ENCODE measurements around the gene EDA.

Gene EDA

DNA sequence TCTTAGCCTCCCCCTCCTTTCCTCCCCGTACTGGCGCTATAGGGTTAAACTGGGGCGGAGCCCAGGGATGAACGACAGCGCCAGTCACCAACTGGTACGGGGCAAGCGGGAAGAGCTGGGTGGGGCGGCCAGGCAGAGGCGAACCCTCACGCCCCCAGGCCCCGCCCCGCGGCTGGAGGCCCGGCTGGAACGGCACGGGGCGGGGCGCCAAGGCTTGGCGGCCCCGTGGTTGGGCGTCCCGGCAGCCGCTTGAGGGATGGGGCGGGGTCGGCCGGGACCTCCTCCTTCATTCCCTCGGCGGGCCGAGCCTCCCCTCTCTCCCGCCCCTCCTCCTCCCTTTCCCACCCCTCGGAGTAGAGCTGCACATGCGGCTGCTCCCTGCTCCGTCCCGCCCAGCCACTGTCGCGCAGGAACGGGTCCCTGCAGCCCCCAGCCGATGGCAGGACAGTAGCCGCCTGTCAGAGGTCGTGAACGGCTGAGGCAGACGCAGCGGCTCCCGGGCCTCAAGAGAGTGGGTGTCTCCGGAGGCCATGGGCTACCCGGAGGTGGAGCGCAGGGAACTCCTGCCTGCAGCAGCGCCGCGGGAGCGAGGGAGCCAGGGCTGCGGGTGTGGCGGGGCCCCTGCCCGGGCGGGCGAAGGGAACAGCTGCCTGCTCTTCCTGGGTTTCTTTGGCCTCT lies at the start of gene EDA:
Gene EDA, plus strand, starts transcription at position 335 of the 678 bp plus-strand sequence.
- TF ChIP-seq, protein P1, sequence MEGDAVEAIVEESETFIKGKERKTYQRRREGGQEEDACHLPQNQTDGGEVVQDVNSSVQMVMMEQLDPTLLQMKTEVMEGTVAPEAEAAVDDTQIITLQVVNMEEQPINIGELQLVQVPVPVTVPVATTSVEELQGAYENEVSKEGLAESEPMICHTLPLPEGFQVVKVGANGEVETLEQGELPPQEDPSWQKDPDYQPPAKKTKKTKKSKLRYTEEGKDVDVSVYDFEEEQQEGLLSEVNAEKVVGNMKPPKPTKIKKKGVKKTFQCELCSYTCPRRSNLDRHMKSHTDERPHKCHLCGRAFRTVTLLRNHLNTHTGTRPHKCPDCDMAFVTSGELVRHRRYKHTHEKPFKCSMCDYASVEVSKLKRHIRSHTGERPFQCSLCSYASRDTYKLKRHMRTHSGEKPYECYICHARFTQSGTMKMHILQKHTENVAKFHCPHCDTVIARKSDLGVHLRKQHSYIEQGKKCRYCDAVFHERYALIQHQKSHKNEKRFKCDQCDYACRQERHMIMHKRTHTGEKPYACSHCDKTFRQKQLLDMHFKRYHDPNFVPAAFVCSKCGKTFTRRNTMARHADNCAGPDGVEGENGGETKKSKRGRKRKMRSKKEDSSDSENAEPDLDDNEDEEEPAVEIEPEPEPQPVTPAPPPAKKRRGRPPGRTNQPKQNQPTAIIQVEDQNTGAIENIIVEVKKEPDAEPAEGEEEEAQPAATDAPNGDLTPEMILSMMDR (IDR thresholded peaks at IDR 0.05; ENCODE audit: extremely low read depth, insufficient read depth, missing control alignments): no peak
- DNase-seq (ENCODE audit: low spot score): peak; percentile 28
- in situ Hi-C loops (cut with MboI; ENCODE audit: low pct_unique_long_range_greater_than_20kb, low sequenced_read_pairs, unreplicated experiment): no loop called here

DNA sequence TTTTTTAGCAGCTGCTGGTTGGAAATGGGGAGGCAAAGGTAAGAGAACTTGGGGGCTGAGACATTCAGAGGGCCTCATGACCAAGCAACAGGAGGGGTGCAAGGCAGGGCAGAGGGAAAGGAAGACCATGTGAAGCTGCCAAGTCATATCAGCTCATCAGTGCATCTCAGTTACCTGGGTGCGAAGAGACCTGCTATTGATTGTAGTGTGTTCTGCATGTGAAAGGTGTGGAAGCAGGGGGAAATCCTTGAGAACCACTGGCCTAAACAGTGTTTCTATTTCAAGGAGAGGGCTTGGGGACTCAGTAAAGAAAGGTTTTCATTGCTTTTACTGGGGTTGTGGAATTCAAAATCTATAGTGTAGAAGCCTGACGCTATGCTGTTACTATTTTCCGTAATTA lies 47.1 kb upstream of the EDA start:
- TF ChIP-seq, protein P1 (IDR thresholded peaks at IDR 0.05; ENCODE audit: extremely low read depth, insufficient read depth, missing control alignments): no peak
- no peak for DNase-seq (ENCODE audit: low spot score)

DNA sequence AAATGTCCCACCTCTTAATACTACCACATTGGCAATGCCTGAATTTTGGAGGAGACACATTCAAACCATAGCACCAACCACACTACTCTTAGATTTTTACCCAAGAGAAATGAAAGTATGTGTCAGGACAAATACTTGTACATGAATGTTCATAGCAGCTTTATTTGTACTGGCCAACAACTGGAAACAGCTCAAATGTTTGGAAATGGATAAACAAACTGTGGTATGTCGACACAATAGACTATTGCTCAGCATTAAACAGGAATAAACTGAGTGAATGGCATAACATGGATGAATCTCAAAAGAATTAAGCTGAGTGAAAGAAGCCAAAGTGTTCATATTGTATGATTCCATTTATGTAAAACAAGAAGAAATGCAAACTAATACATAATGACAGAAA lies 18.5 kb upstream of the EDA start:
- TF ChIP-seq, protein P1 (IDR thresholded peaks at IDR 0.05; ENCODE audit: extremely low read depth, insufficient read depth, missing control alignments): no peak
- no peak for DNase-seq (ENCODE audit: low spot score)
- in situ Hi-C loops (cut with MboI; ENCODE audit: low pct_unique_long_range_greater_than_20kb, low sequenced_read_pairs, unreplicated experiment): no loop called here

More for the DNA sequence above, 47.1 kb upstream of the EDA start:
- in situ Hi-C loops (cut with MboI; ENCODE audit: low pct_unique_long_range_greater_than_20kb, low sequenced_read_pairs, unreplicated experiment): no loop called here

DNA sequence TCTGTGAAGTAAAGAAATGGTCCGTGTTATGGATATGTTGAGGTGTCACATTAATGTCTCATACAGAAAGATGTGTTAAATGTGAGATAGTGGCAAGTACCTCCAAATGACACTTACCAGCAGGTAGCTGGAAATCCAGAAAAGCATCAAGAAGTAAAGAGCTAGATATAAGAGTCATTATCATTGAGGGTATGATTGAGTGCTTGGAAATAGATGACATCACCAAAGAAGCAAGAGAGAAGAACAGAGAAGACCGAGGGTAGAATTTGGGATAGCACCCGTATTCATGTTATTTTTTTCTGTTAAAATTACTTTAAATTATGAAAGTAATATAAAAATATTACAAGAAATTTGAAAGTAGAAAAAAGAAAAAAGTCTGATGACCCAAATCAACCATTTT lies 15.7 kb upstream of the EDA start:
- in situ Hi-C loops (cut with MboI; ENCODE audit: low pct_unique_long_range_greater_than_20kb, low sequenced_read_pairs, unreplicated experiment): no loop called here
- no peak for DNase-seq (ENCODE audit: low spot score)
- TF ChIP-seq, protein P1 (IDR thresholded peaks at IDR 0.05; ENCODE audit: extremely low read depth, insufficient read depth, missing control alignments): no peak

DNA sequence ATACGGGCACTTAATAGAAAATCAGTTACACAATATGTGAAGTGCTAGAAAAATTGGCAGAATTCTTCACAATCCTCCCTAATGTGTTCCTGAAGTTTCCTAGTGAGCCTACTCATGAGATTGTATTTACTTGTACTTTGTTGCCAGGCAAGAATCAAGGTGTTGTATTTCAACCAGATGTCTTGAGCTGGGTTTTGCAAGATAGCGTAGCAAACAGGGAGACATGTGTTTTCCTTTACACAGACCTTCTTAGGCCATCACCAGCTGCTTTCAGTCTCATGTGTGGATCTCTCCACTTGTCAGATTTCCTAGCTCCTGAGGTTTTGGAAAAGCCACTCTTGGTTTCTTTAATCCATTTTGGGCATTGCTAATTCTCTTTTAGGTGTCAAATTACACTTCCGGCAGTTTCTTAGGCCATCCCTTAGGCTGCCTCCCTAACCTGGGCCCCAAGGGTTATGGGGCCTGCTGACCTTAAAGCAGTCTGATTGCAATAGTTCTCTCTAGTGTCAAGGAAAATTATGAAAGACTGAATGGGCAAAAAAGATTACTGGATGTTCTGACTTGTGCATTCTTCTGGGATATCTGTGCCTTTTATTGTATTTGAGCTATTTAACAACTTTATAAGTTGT lies 12.2 kb upstream of the EDA start:
- no peak for DNase-seq (ENCODE audit: low spot score)
- TF ChIP-seq, protein P1 (IDR thresholded peaks at IDR 0.05; ENCODE audit: extremely low read depth, insufficient read depth, missing control alignments): no peak
- in situ Hi-C loops (cut with MboI; ENCODE audit: low pct_unique_long_range_greater_than_20kb, low sequenced_read_pairs, unreplicated experiment): no loop called here

DNA sequence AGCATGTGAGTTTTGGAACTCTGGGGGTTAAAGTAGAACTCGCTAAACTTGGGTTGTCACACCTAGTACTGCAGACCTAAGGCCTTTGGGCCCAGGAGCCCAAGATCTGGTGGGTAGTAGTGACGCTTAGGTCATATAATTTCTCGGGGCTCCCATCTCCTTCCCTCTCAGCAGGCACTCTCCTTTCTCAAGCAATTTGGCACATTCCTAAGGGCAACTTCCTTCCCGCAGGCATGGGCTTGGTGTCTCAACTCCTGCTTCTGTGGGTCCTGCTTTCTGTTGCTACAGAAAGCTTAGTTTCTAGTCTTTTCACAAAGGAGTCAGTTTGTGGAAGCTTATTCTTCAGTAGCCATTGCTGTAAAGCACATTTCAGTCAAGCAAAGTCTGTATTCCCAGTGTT lies 10.4 kb upstream of the EDA start:
- no peak for DNase-seq (ENCODE audit: low spot score)
- TF ChIP-seq, protein P1 (IDR thresholded peaks at IDR 0.05; ENCODE audit: extremely low read depth, insufficient read depth, missing control alignments): no peak
- in situ Hi-C loops (cut with MboI; ENCODE audit: low pct_unique_long_range_greater_than_20kb, low sequenced_read_pairs, unreplicated experiment): no loop called here
